MM.1S (cell line): ENCODE results near the gene CNTROB.

ENCODE experiments used
- EZH2 ChIP-seq: fragments of 300-600 bp; sonication (generic); optimal IDR thresholded peaks from 2 replicates; pipeline ENCODE3; 2017; ENCODE audit warnings: low read depth, mild to moderate bottlenecking, antibody characterized with exemption, low read length, mixed read lengths
- TF ChIP-seq, protein P1 (sequence below): fragments of 300-600 bp; sonication (generic); IDR thresholded peaks from 2 replicates; pipeline ENCODE4 v1.5.1; 2016; ENCODE audit warnings: antibody characterized with exemption, low read length, mixed read lengths

DNA sequence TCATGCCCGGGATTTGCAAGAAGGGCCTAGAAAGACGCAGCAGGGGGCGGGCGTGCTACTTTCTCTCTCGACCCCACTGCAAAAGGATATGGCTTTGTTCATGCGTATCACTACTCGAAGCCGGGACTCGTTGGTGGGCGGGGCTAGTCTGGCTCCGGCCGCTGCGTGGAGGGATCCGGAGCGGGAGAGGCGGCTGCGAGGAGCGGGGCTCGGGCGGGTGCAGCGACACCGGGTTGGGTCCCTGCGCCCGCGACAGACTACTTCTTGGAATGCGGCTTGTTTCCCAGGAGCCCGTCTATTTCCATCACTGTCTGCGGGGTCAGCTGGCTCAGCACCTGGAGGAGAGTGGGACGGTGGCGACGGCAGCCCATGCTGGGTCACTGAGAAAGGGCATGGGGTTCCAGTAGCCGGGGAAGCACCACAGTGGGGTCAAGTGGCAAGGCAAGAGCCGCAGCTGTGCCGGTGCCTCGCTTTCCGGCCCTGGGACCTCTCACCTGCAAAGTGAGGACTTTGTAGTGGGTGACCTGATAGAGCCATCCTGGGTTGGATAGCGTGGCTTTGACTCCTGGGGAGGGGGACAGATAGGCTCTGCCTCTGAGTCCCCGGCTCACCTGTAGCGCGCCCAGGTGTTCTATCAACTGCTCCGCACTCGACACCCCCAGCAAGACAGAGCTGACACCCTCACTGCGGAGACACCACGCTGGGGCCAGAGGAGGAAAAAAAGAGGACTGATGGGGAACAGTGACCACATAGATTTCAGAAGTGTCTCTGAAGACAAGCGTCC lies 9.0 kb upstream of the CNTROB start:
- TF ChIP-seq, protein P1, sequence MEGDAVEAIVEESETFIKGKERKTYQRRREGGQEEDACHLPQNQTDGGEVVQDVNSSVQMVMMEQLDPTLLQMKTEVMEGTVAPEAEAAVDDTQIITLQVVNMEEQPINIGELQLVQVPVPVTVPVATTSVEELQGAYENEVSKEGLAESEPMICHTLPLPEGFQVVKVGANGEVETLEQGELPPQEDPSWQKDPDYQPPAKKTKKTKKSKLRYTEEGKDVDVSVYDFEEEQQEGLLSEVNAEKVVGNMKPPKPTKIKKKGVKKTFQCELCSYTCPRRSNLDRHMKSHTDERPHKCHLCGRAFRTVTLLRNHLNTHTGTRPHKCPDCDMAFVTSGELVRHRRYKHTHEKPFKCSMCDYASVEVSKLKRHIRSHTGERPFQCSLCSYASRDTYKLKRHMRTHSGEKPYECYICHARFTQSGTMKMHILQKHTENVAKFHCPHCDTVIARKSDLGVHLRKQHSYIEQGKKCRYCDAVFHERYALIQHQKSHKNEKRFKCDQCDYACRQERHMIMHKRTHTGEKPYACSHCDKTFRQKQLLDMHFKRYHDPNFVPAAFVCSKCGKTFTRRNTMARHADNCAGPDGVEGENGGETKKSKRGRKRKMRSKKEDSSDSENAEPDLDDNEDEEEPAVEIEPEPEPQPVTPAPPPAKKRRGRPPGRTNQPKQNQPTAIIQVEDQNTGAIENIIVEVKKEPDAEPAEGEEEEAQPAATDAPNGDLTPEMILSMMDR: no peak
- TF ChIP-seq EZH2: no peak
